ENCODE measurements around the gene ZC3H12D. TPM values are rescaled to one million over a fixed set of nuclear protein-coding genes. Genes with fewer than 3 reads are reported as not detected.

Gene ZC3H12D
- total RNA-seq, 1 experiment from 2014 or later = 0.03 TPM

DNA sequence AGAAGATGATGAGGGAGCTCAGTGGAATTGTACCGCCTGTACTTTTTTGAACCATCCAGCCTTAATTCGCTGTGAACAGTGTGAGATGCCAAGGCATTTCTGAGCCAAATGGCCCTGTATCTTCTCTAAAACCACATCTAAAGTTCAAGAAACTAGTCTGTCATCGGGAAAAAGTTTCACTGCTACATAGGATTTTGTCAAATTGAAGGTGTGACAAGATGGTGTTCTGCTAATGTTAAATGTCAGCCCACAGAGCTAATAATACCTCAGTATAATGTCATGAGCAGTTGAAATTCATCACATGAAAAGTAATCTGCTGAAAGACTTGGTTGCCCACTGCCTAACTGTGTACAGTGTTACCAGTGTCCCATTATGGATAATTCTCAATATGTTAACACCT is 75.2 kb downstream of the ZC3H12D start:
- no peak for DNase-seq
- no peak overlapping the region for H3K4me3 ChIP-seq (ENCODE audit: insufficient read depth, low read depth, low read length)
- H3K36me3 ChIP-seq (replicated peaks; ENCODE audit: control insufficient read depth, insufficient read depth, low read length) = peaks cover 3% of the 10 kb centered on the region
- no peaks in the 10 kb centered on the region for H3K27me3 ChIP-seq (ENCODE audit: control insufficient read depth, insufficient read depth, low read length)

GRCh38 chr6:149405823-149406765 is 78.7 kb downstream of the ZC3H12D start:
- peaks cover 3% of the 10 kb centered on the region for H3K36me3 ChIP-seq (replicated peaks; ENCODE audit: control insufficient read depth, insufficient read depth, low read length)
- no peak for DNase-seq
- H3K4me3 ChIP-seq (ENCODE audit: insufficient read depth, low read depth, low read length) = no peak overlapping the region
- no peaks in the 10 kb centered on the region for H3K27me3 ChIP-seq (ENCODE audit: control insufficient read depth, insufficient read depth, low read length)

GRCh38 chr6:149403534-149403933 is 81.3 kb downstream of the ZC3H12D start:
- DNase-seq = no peak
- Histone ChIP-seq H3K36me3 (replicated peaks; ENCODE audit: control insufficient read depth, insufficient read depth, low read length) (no peaks in the 10 kb centered on the region; the same call in 1 of the 2 replicates), H3K4me3 (ENCODE audit: insufficient read depth, low read depth, low read length) (no peak overlapping the region), H3K27me3 (ENCODE audit: control insufficient read depth, insufficient read depth, low read length) (no peaks in the 10 kb centered on the region)

- no peak for DNase-seq
- H3K36me3 ChIP-seq (replicated peaks; ENCODE audit: control insufficient read depth, insufficient read depth, low read length) = no peaks in the 10 kb centered on the region; the same call in 1 of the 2 replicates
- no peaks in the 10 kb centered on the region for H3K27me3 ChIP-seq (ENCODE audit: control insufficient read depth, insufficient read depth, low read length)
- H3K4me3 ChIP-seq (ENCODE audit: insufficient read depth, low read depth, low read length) = no peak within 1 kb of the TSS
Measured at GRCh38 chr6:149400050-149400449, 84.8 kb downstream of the ZC3H12D start, which contains the start of gene SUMO4. Gene SUMO4, plus strand, starts transcription at chr6:149400262. Its CDS starts 130 bp downstream, at chr6:149400392.

GRCh38 chr6:149397384-149397783 is 87.4 kb downstream of the ZC3H12D start:
- Histone ChIP-seq H3K27me3 (ENCODE audit: control insufficient read depth, insufficient read depth, low read length) (no peaks in the 10 kb centered on the region), H3K36me3 (replicated peaks; ENCODE audit: control insufficient read depth, insufficient read depth, low read length) (no peaks in the 10 kb centered on the region; the same call in 1 of the 2 replicates), H3K4me3 (ENCODE audit: insufficient read depth, low read depth, low read length) (no peak overlapping the region)
- no peak for DNase-seq

Other genes starting within 250 kb of the ZC3H12D start
- gene TAB2, start 167.3 kb downstream of the ZC3H12D start, total RNA-seq (2014; rRNA removed; shearing (Covaris generic)) = 25.5 and 34.1 TPM in 2 replicates
- gene SUMO4, start 84.8 kb downstream of the ZC3H12D start, total RNA-seq (2014; rRNA removed; shearing (Covaris generic)) = 0.48 and 0.87 TPM in 2 replicates
- 21.7 and 32.8 TPM in 2 replicates for gene PPIL4, start 61.0 kb upstream of the ZC3H12D start, total RNA-seq (2014; rRNA removed; shearing (Covaris generic))
- 20.6 and 21.8 TPM in 2 replicates for gene GINM1, start 81.4 kb upstream of the ZC3H12D start, total RNA-seq (2014; rRNA removed; shearing (Covaris generic))
- gene KATNA1, start 163.7 kb upstream of the ZC3H12D start, total RNA-seq (2014; rRNA removed; shearing (Covaris generic)) = 24.9 and 27.2 TPM in 2 replicates
- gene LATS1, start 233.1 kb upstream of the ZC3H12D start, total RNA-seq (2014; rRNA removed; shearing (Covaris generic)) = 13.5 and 15.2 TPM in 2 replicates